HepG2 (cell line): ENCODE data around the gene YPEL4. TPM values are rescaled to one million over a fixed set of nuclear protein-coding genes. Genes with fewer than 3 reads are reported as not detected.

Experiments used
- ATAC-seq: fragments of 200-7000 bp; cut with Tn5 transposase; 3 replicates; pipeline ENCODE4 v1.9.1; 2020; ENCODE audit warnings: mild to moderate bottlenecking, moderate library complexity
- BruUV-seq: library from RNA; stranded (reverse); fragments of 400-500 nt; replicated peaks from 2 replicates; lab custom pipeline; 2021; lab: Mats Ljungman, UMichigan
- CTCF ChIA-PET: fragments of 300-600 bp; formaldehyde crosslinking; extraction: SDS; loops from one replicate; lab custom pipeline; 2021; ENCODE audit warnings: low total read pairs, inconsistent platforms, low intra/inter-chr PET ratio; lab: Yijun Ruan, JAX
- POLR2A ChIA-PET: fragments of 350-600 bp; sonication (Branson Sonifier 250); formaldehyde crosslinking; loops from one replicate; lab custom pipeline; 2020; ENCODE audit warnings: antibody characterized with exemption, inconsistent platforms; lab: Yijun Ruan, JAX
- DNase-seq: peaks from one replicate; pipeline ENCODE4 v3.0.0-alpha.2; 2015; ENCODE audit warnings: low spot score
- FAIRE-seq: peaks from 3 replicates; lab custom pipeline; 2011; peaks lifted over from hg19 to GRCh38; lab: Jason Lieb, UNC
- H2AFZ ChIP-seq: one replicate; pipeline ENCODE4 v1.6.1; 2011; ENCODE audit warnings: low read length, inconsistent platforms
- H3K27ac ChIP-seq: fragments of 300-600 bp; 3 replicates; pipeline ENCODE4 v1.8.0; 2011; ENCODE audit warnings: mixed run types, mild to moderate bottlenecking, mixed read lengths, low read length, inconsistent platforms; ENCODE audit not compliant: insufficient read depth; ENCODE audit errors: extremely low read length
- H3K27me3 ChIP-seq, 2 experiments: fragments of 200-600 bp in 1 of 2; 2 replicates in 1 of 2; 3 replicates in 1 of 2; pipeline versions ENCODE4 v1.6.0 to v1.8.0; 2011; ENCODE audit warnings: low read length in 2 of 2, mild to moderate bottlenecking in 2 of 2, moderate library complexity in 2 of 2, inconsistent platforms in 1 of 2; ENCODE audit not compliant: insufficient read depth in 2 of 2, control insufficient read depth in 1 of 2
- H3K36me3 ChIP-seq, 2 experiments: fragments of 200-600 bp in 1 of 2; replicated peaks in 1 of 2; 2 replicates in 1 of 2; 3 replicates in 1 of 2; pipeline versions ENCODE4 v1.5.1 to v1.8.0; 2011; ENCODE audit warnings: low read length in 2 of 2, inconsistent platforms in 1 of 2; ENCODE audit not compliant: insufficient read depth in 2 of 2, control insufficient read depth in 1 of 2
- H3K4me1 ChIP-seq: 2 replicates; pipeline ENCODE4 v1.5.1; 2012; ENCODE audit warnings: low read length, inconsistent platforms; ENCODE audit not compliant: insufficient read depth
- H3K4me2 ChIP-seq: 2 replicates; pipeline ENCODE4 v1.6.0; 2011; ENCODE audit warnings: low read depth, low read length, inconsistent platforms
- H3K4me3 ChIP-seq, 3 experiments: fragments of 200-600 bp in 1 of 3; sonication (generic), shearing (Covaris generic) in 1 of 3; replicated peaks in 1 of 3; 2 replicates each; pipeline ENCODE4 v1.5.1; 2011 to 2016; ENCODE audit warnings: low read length in 3 of 3, inconsistent platforms in 2 of 3, low read depth in 2 of 3, mild to moderate bottlenecking in 2 of 3, control low read depth in 1 of 3, mixed read lengths in 1 of 3; ENCODE audit not compliant: insufficient read depth in 1 of 3
- H3K79me2 ChIP-seq: one replicate; pipeline ENCODE4 v1.6.1; 2011; ENCODE audit warnings: low read length, inconsistent platforms; ENCODE audit not compliant: insufficient read depth
- H3K9ac ChIP-seq: 2 replicates; pipeline ENCODE4 v1.6.0; 2011; ENCODE audit warnings: mild to moderate bottlenecking, low read depth, low read length, inconsistent platforms; ENCODE audit not compliant: insufficient read depth
- H3K9me3 ChIP-seq: 2 replicates; pipeline ENCODE4 v1.5.1; 2012; ENCODE audit warnings: mild to moderate bottlenecking, low read length
- H4K20me1 ChIP-seq: 2 replicates; pipeline ENCODE4 v1.6.0; 2011; ENCODE audit warnings: inconsistent platforms, mild to moderate bottlenecking, low read length, moderate library complexity; ENCODE audit not compliant: insufficient read depth
- CCDC6 ChIP-seq: sonication (generic); formaldehyde crosslinking; IDR thresholded peaks from 2 replicates; pipeline ENCODE4 v1.8.1; 2022; ENCODE audit warnings: mild to moderate bottlenecking, missing genetic modification reagents, moderate library complexity
- FOXO1 ChIP-seq: sonication (generic); formaldehyde crosslinking; IDR thresholded peaks from 2 replicates; pipeline ENCODE4 v1.4.0; 2020; ENCODE audit warnings: missing genetic modification reagents
- MAFG ChIP-seq: sonication (generic); formaldehyde crosslinking; IDR thresholded peaks from 2 replicates; pipeline ENCODE4 v1.5.1; 2020; ENCODE audit warnings: mild to moderate bottlenecking, missing genetic modification reagents
- XRCC5 ChIP-seq: fragments of 200-400 bp; formaldehyde crosslinking; optimal IDR thresholded peaks from 2 replicates; pipeline ENCODE3; 2017; ENCODE audit warnings: mild to moderate bottlenecking, low read length
- ZBTB2 ChIP-seq: sonication (generic); formaldehyde crosslinking; IDR thresholded peaks from 2 replicates; pipeline ENCODE4 v1.8.0; 2022; ENCODE audit warnings: low read depth, missing genetic modification reagents
- ZMAT3 ChIP-seq: sonication (generic); formaldehyde crosslinking; conservative IDR thresholded peaks from 2 replicates; pipeline ENCODE4 v1.7.0; 2021; ENCODE audit warnings: missing genetic modification reagents
- ZNF333 ChIP-seq: sonication (generic); formaldehyde crosslinking; IDR thresholded peaks from 2 replicates; pipeline ENCODE4 v1.4.0; 2020; ENCODE audit warnings: mild to moderate bottlenecking, missing genetic modification reagents, borderline replicate concordance
- ZNF746 ChIP-seq: sonication (generic); formaldehyde crosslinking; IDR thresholded peaks from 2 replicates; pipeline ENCODE4 v1.8.0; 2022; ENCODE audit warnings: mild to moderate bottlenecking, missing genetic modification reagents
- WGBS: methylation state at CpG from one replicate; pipeline ENCODE4 v1.1.6; 2017; ENCODE audit warnings: low lambda C conversion rate; 5-methylcytosine and 5-hydroxymethylcytosine counted together
- in situ Hi-C: cut with HindIII; loops from 2 replicates; pipeline ENCODE4 v1.10.0; 2017; ENCODE audit warnings: low pct_unique_long_range_greater_than_20kb; ENCODE audit not compliant: extremely low pct_ligation_motif_present
- intact Hi-C: fragments of 100-400 bp; cut with micrococcal nuclease; formaldehyde crosslinking; loops from one replicate; pipeline ENCODE4 v1.10.0; 2022; ENCODE audit not compliant: unreplicated experiment
- polyA plus RNA-seq, 8 experiments: library from polyadenylated mRNA; depleted of rRNA in 3 of 8; stranded (reverse) in 7 of 8; unstranded in 1 of 8; fragments of >200 nt; fragmentation: Illumina TruSeq in 4 of 8; extraction: Trizol in 4 of 8; gene quantifications; 2 replicates each; pipeline versions ENCODE4 v1.2.1 to v1.2.3, GENCODE V29; 2011 to 2016; ENCODE audit warnings: low read depth in 4 of 8, missing spikeins in 1 of 8, mixed read lengths in 1 of 8; ENCODE audit not compliant: insufficient read depth in 1 of 8
- total RNA-seq, 5 experiments: library from RNA; depleted of rRNA; stranded (reverse); fragments of >200 nt; fragmentation: Illumina TruSeq; extraction: Trizol; gene quantifications; 2 replicates each; pipeline ENCODE4 v1.2.3, GENCODE V29; 2016; ENCODE audit warnings: low read depth in 1 of 5
- TF ChIP-seq, protein P1 (sequence below): sonication (generic); formaldehyde crosslinking; IDR thresholded peaks from 2 replicates; pipeline ENCODE4 v1.5.1; 2020; ENCODE audit warnings: mild to moderate bottlenecking, missing genetic modification reagents, moderate library complexity
- TF ChIP-seq, protein P2 (sequence below): sonication (generic); formaldehyde crosslinking; IDR thresholded peaks from 2 replicates; pipeline ENCODE4 v1.4.0; 2020; ENCODE audit warnings: missing genetic modification reagents, borderline replicate concordance

The YPEL4 gene
- total and polyA plus RNA-seq, 2 of the 13 experiments (the other 11 are each of a cell fraction or from before 2014, with no cell fraction given), result 0.04 TPM; not detected in 1

DNA sequence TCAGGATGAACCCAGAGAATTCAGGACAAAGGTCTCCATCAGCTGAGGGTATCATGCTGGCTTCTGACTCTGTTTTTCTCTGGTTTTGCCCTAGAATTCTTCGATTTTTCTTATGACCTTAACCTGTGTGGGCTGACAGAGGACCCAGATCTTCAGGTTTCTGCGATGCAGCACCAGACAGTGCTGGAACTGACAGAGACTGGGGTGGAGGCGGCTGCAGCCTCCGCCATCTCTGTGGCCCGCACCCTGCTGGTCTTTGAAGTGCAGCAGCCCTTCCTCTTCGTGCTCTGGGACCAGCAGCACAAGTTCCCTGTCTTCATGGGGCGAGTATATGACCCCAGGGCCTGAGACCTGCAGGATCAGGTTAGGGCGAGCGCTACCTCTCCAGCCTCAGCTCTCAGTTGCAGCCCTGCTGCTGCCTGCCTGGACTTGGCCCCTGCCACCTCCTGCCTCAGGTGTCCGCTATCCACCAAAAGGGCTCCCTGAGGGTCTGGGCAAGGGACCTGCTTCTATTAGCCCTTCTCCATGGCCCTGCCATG is 35.4 kb downstream of the YPEL4 start (continued):
- TF ChIP-seq, protein P1, sequence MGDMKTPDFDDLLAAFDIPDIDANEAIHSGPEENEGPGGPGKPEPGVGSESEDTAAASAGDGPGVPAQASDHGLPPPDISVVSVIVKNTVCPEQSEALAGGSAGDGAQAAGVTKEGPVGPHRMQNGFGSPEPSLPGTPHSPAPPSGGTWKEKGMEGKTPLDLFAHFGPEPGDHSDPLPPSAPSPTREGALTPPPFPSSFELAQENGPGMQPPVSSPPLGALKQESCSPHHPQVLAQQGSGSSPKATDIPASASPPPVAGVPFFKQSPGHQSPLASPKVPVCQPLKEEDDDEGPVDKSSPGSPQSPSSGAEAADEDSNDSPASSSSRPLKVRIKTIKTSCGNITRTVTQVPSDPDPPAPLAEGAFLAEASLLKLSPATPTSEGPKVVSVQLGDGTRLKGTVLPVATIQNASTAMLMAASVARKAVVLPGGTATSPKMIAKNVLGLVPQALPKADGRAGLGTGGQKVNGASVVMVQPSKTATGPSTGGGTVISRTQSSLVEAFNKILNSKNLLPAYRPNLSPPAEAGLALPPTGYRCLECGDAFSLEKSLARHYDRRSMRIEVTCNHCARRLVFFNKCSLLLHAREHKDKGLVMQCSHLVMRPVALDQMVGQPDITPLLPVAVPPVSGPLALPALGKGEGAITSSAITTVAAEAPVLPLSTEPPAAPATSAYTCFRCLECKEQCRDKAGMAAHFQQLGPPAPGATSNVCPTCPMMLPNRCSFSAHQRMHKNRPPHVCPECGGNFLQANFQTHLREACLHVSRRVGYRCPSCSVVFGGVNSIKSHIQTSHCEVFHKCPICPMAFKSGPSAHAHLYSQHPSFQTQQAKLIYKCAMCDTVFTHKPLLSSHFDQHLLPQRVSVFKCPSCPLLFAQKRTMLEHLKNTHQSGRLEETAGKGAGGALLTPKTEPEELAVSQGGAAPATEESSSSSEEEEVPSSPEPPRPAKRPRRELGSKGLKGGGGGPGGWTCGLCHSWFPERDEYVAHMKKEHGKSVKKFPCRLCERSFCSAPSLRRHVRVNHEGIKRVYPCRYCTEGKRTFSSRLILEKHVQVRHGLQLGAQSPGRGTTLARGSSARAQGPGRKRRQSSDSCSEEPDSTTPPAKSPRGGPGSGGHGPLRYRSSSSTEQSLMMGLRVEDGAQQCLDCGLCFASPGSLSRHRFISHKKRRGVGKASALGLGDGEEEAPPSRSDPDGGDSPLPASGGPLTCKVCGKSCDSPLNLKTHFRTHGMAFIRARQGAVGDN (CRISPR knock-in tag), result no peak
- TF ChIP-seq FOXO1 (CRISPR knock-in tag), result no peak
- TF ChIP-seq, protein P2, sequence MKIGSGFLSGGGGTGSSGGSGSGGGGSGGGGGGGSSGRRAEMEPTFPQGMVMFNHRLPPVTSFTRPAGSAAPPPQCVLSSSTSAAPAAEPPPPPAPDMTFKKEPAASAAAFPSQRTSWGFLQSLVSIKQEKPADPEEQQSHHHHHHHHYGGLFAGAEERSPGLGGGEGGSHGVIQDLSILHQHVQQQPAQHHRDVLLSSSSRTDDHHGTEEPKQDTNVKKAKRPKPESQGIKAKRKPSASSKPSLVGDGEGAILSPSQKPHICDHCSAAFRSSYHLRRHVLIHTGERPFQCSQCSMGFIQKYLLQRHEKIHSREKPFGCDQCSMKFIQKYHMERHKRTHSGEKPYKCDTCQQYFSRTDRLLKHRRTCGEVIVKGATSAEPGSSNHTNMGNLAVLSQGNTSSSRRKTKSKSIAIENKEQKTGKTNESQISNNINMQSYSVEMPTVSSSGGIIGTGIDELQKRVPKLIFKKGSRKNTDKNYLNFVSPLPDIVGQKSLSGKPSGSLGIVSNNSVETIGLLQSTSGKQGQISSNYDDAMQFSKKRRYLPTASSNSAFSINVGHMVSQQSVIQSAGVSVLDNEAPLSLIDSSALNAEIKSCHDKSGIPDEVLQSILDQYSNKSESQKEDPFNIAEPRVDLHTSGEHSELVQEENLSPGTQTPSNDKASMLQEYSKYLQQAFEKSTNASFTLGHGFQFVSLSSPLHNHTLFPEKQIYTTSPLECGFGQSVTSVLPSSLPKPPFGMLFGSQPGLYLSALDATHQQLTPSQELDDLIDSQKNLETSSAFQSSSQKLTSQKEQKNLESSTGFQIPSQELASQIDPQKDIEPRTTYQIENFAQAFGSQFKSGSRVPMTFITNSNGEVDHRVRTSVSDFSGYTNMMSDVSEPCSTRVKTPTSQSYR (CRISPR knock-in tag), result no peak

DNA sequence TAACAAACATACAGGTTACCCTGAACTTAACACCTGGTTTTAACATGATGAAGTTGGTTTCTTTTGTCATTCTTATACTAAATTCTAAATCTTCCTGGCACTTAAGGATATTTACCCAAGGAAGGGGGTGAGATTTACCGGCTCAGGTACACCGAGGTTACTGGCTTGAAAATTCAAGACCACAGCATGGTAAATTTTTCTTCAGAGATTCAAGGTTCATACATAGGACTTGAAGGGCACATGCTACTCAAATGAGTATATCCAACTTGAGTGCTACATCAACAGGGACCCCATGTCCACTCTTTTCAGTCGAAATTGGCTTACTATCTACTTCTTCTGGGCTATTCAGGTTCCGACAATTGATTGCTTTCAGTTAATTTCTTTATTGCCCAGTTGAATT is 39.5 kb downstream of the YPEL4 start:
- BruUV-seq, result no TSS peak
- TF ChIP-seq CCDC6 (CRISPR knock-in tag) (no peak), ZNF333 (CRISPR knock-in tag) (no peak), ZBTB2 (CRISPR knock-in tag) (no peak), ZMAT3 (CRISPR knock-in tag) (no peak), MAFG (no peak), ZNF746 (no peak), XRCC5 (no peak)
- intact Hi-C loops (no loop called here), in situ Hi-C loops (no loop called here)
- Histone ChIP-seq H3K9ac (no peak overlapping the region), H2AFZ (no peak overlapping the region), H3K4me2 (no peak overlapping the region), H3K9me3 (no peaks in the 10 kb centered on the region), H3K4me1 (no peaks in the 10 kb centered on the region), H3K27me3 (no peaks in the 10 kb centered on the region), H4K20me1 (no peaks in the 10 kb centered on the region), H3K27ac (no peak overlapping the region), H3K79me2 (no peaks in the 10 kb centered on the region), H3K36me3 (no peaks in the 10 kb centered on the region), H3K4me3 (no peak overlapping the region)
- DNase-seq (no peak), FAIRE-seq (no peak), ATAC-seq (no peak)
- 70% methylated on average over 4 of the region's 4 CpGs for WGBS
- ChIA-PET POLR2A (no interaction called here), CTCF (no interaction called here)
